HepG2 (cell line): ENCODE measurements around the gene ENDOG. TPM values are rescaled to one million over a fixed set of nuclear protein-coding genes. Genes with fewer than 3 reads are reported as not detected.

Source experiments
- FOXP1 ChIP-seq, 2 experiments: fragments of 450-650 bp in 1 of 2; IDR thresholded peaks; 2 replicates each; pipeline ENCODE4 v1.6.1; 2017 to 2018; ENCODE audit warnings: antibody characterized with exemption in 1 of 2
- HNRNPLL ChIP-seq: fragments of 200-400 bp; formaldehyde crosslinking; IDR thresholded peaks from 2 replicates; pipeline ENCODE4 v1.6.1; 2017; ENCODE audit warnings: mild to moderate bottlenecking, low read depth, low read length; ENCODE audit not compliant: poor library complexity, severe bottlenecking
- KAT2B ChIP-seq: fragments of 150-350 bp; IDR thresholded peaks from 2 replicates; pipeline ENCODE4 v1.6.1; 2014; ENCODE audit warnings: low read depth, low read length, borderline replicate concordance
- KDM5B ChIP-seq: sonication (generic); formaldehyde crosslinking; IDR thresholded peaks from 2 replicates; pipeline ENCODE4 v1.4.0; 2020; ENCODE audit warnings: missing genetic modification reagents, mild to moderate bottlenecking, borderline replicate concordance
- MEIS2 ChIP-seq: sonication (generic); formaldehyde crosslinking; IDR thresholded peaks from 2 replicates; pipeline ENCODE4 v1.9.0; 2021; ENCODE audit warnings: mild to moderate bottlenecking, missing genetic modification reagents
- NFAT5 ChIP-seq: sonication (generic); formaldehyde crosslinking; IDR thresholded peaks from 2 replicates; pipeline ENCODE4 v1.4.0; 2020; ENCODE audit warnings: missing genetic modification reagents
- POLR2AphosphoS5 ChIP-seq: IDR thresholded peaks from 2 replicates; pipeline ENCODE4 v1.6.1; 2012; ENCODE audit warnings: low read depth, low read length
- SKIL ChIP-seq: sonication (generic); formaldehyde crosslinking; IDR thresholded peaks from 2 replicates; pipeline ENCODE4 v1.8.0; 2022; ENCODE audit warnings: missing genetic modification reagents, mild to moderate bottlenecking, moderate library complexity, borderline replicate concordance
- YEATS4 ChIP-seq: sonication (generic); formaldehyde crosslinking; IDR thresholded peaks from 2 replicates; pipeline ENCODE4 v1.4.0; 2020; ENCODE audit warnings: missing genetic modification reagents, borderline replicate concordance
- ZFP36 ChIP-seq: fragments of 150-350 bp; IDR thresholded peaks from 2 replicates; pipeline ENCODE4 v1.6.1; 2018; ENCODE audit warnings: borderline replicate concordance, low read length, low read depth; ENCODE audit not compliant: partially characterized antibody
- ZHX1 ChIP-seq: sonication (generic); formaldehyde crosslinking; IDR thresholded peaks from 2 replicates; pipeline ENCODE4 v1.8.1; 2022; ENCODE audit warnings: low read depth, mild to moderate bottlenecking, missing genetic modification reagents
- ZNF205 ChIP-seq: IDR thresholded peaks from 2 replicates; pipeline ENCODE4 v1.6.1; 2018; ENCODE audit warnings: missing biosample characterization, missing genetic modification reagents
- ZNF292 ChIP-seq: sonication (generic); formaldehyde crosslinking; IDR thresholded peaks from 2 replicates; pipeline ENCODE4 v1.8.1; 2022; ENCODE audit warnings: mild to moderate bottlenecking, low read depth, missing genetic modification reagents, borderline replicate concordance
- ZNF414 ChIP-seq: sonication (generic); formaldehyde crosslinking; IDR thresholded peaks from 2 replicates; pipeline ENCODE4 v1.5.0; 2020; ENCODE audit warnings: missing genetic modification reagents
- ZNF446 ChIP-seq: sonication (generic); formaldehyde crosslinking; IDR thresholded peaks from 2 replicates; pipeline ENCODE4 v1.5.0; 2020; ENCODE audit warnings: mild to moderate bottlenecking, missing genetic modification reagents
- ZNF468 ChIP-seq: sonication (generic); formaldehyde crosslinking; IDR thresholded peaks from 2 replicates; pipeline ENCODE4 v1.8.0; 2022; ENCODE audit warnings: mild to moderate bottlenecking, moderate library complexity, missing genetic modification reagents
- ZNF766 ChIP-seq: sonication (generic); formaldehyde crosslinking; IDR thresholded peaks from 2 replicates; pipeline ENCODE4 v1.5.0; 2020; ENCODE audit warnings: missing genetic modification reagents, borderline replicate concordance
- polyA plus RNA-seq, 8 experiments: library from polyadenylated mRNA; depleted of rRNA in 3 of 8; stranded (reverse) in 7 of 8; unstranded in 1 of 8; fragments of >200 nt; fragmentation: Illumina TruSeq in 4 of 8; extraction: Trizol in 4 of 8; gene quantifications; 2 replicates each; pipeline versions ENCODE4 v1.2.1 to v1.2.3, GENCODE V29; 2011 to 2016; ENCODE audit warnings: low read depth in 4 of 8, missing spikeins in 1 of 8, mixed read lengths in 1 of 8; ENCODE audit not compliant: insufficient read depth in 1 of 8
- total RNA-seq, 5 experiments: library from RNA; depleted of rRNA; stranded (reverse); fragments of >200 nt; fragmentation: Illumina TruSeq; extraction: Trizol; gene quantifications; 2 replicates each; pipeline ENCODE4 v1.2.3, GENCODE V29; 2016; ENCODE audit warnings: low read depth in 1 of 5

The ENDOG gene
- total and polyA plus RNA-seq, 2 of the 13 experiments (the other 11 are each of a cell fraction or from before 2014, with no cell fraction given): 26.3 to 28.8 TPM

GRCh38 chr9:128829477-128830251 lies 11.4 kb downstream of the ENDOG start, which contains the start of gene SPOUT1 (continued):
- TF ChIP-seq NFAT5 (CRISPR knock-in tag) (0 out of 2 replicates have a peak, but pooled peaks have one; percentile 57), KAT2B (no peak), HNRNPLL (peak; percentile 92), ZFP36 (no peak), FOXP1 (IDR thresholded peaks at IDR 0.05) (no peak), FOXP1 (CRISPR knock-in tag; IDR thresholded peaks at IDR 0.05) (no peak), ZHX1 (CRISPR knock-in tag) (0 out of 2 replicates have a peak, but pooled peaks have one; percentile 58), ZNF414 (CRISPR knock-in tag) (0 out of 2 replicates have a peak, but pooled peaks have one; percentile 49), ZNF446 (CRISPR knock-in tag) (no peak), YEATS4 (CRISPR knock-in tag) (peak; percentile 89), MEIS2 (CRISPR knock-in tag) (peak; percentile 76; the same call in 1 of the 2 replicates), ZNF205 (peak; percentile 60; the same call in 1 of the 2 replicates), ZNF292 (no peak), POLR2AphosphoS5 (peak; percentile 76), KDM5B (CRISPR knock-in tag) (peak; percentile 96), ZNF468 (CRISPR knock-in tag) (no peak), ZNF766 (CRISPR knock-in tag) (peak; percentile 73; the same call in 1 of the 2 replicates), SKIL (no peak)
